Upper lobe of right lung (tissue), 1 donor: Measurements from ENCODE around the gene CACNA1B. TPM values are rescaled to one million over a fixed set of nuclear protein-coding genes. Genes with fewer than 3 reads are reported as not detected.

ENCODE experiments used
- ATAC-seq: fragments of 200-7000 bp; cut with Tn5 transposase; one replicate; pipeline ENCODE4 v1.9.1; 2020; ENCODE audit warnings: mild to moderate bottlenecking, moderate library complexity
- DNase-seq: peaks from one replicate; pipeline ENCODE4 v3.0.0-alpha.2; 2020
- H3K27ac ChIP-seq: fragments of 200-600 bp; one replicate; pipeline ENCODE4 v1.8.0; 2022
- H3K27me3 ChIP-seq: fragments of 200-600 bp; one replicate; pipeline ENCODE4 v1.8.0; 2022; ENCODE audit warnings: mild to moderate bottlenecking
- H3K36me3 ChIP-seq: fragments of 200-600 bp; one replicate; pipeline ENCODE4 v1.8.0; 2022
- H3K4me1 ChIP-seq: fragments of 200-600 bp; one replicate; pipeline ENCODE4 v1.8.0; 2022
- H3K4me3 ChIP-seq: fragments of 200-600 bp; one replicate; pipeline ENCODE4 v1.8.0; 2022; ENCODE audit warnings: mild to moderate bottlenecking
- H3K9me3 ChIP-seq: fragments of 200-600 bp; one replicate; pipeline ENCODE4 v1.8.0; 2022
- CTCF ChIP-seq: fragments of 200-600 bp; IDR thresholded peaks from one replicate; pipeline ENCODE4 v1.8.0; 2022; ENCODE audit warnings: antibody characterized with exemption
- intact Hi-C: fragments of 100-400 bp; cut with DNase I; formaldehyde crosslinking; loops from one replicate; pipeline ENCODE4 v1.11.0; 2022
- total RNA-seq: library from RNA; stranded (reverse); fragmentation: NEBNext Ultra II Directional; extraction: Animal tissue kit (Norgen Biotek cat#: 25700); gene quantifications from one replicate; pipeline ENCODE4 v1.2.1, GENCODE V29; 2021
- donor health status: DM: no; HTN: yes; CAD: no; lungs with severe emphysema.

Gene CACNA1B
- total RNA-seq, 1 donor from 2014 or later: 0.29 TPM

- intact Hi-C loops: no loop called here
- no peak for DNase-seq
- TF ChIP-seq CTCF: no peak
- Histone ChIP-seq H3K27ac (no peak overlapping the region), H3K36me3 (no peaks in the 10 kb centered on the region), H3K9me3 (no peaks in the 10 kb centered on the region), H3K4me3 (no peak overlapping the region), H3K4me1 (no peaks in the 10 kb centered on the region), H3K27me3 (peaks cover 26% of the 10 kb centered on the region)
- ATAC-seq: no peak
Observed at GRCh38 chr9:137873408-137873807, 4.2 kb upstream of the CACNA1B start.

- intact Hi-C loops: no loop called here
- DNase-seq: no peak
- Histone ChIP-seq H3K4me3 (no peak overlapping the region), H3K36me3 (no peaks in the 10 kb centered on the region), H3K4me1 (no peaks in the 10 kb centered on the region), H3K9me3 (no peaks in the 10 kb centered on the region), H3K27ac (no peak overlapping the region), H3K27me3 (peaks cover 31% of the 10 kb centered on the region)
- TF ChIP-seq CTCF: no peak
- ATAC-seq: no peak
Observed at GRCh38 chr9:137873858-137874362, 3.7 kb upstream of the CACNA1B start.

- ATAC-seq: no peak
- no peak overlapping the region for H3K27ac ChIP-seq
- H3K4me1 ChIP-seq: no peaks in the 10 kb centered on the region
- H3K27me3 ChIP-seq: peaks cover 45% of the 10 kb centered on the region
- no peak overlapping the region for H3K4me3 ChIP-seq
- no peak for TF ChIP-seq CTCF
- no peak for DNase-seq
- intact Hi-C loops: no loop called here
- H3K36me3 ChIP-seq: no peaks in the 10 kb centered on the region
- no peaks in the 10 kb centered on the region for H3K9me3 ChIP-seq
Observed at GRCh38 chr9:137875354-137875753, 2.2 kb upstream of the CACNA1B start.

GRCh38 chr9:137875846-137876245 is 1.7 kb upstream of the CACNA1B start:
- DNase-seq (no peak), ATAC-seq (no peak)
- Histone ChIP-seq H3K27me3 (peaks cover 45% of the 10 kb centered on the region), H3K36me3 (no peaks in the 10 kb centered on the region), H3K27ac (no peak overlapping the region), H3K4me3 (no peak overlapping the region), H3K9me3 (no peaks in the 10 kb centered on the region), H3K4me1 (no peaks in the 10 kb centered on the region)
- no peak for TF ChIP-seq CTCF
- intact Hi-C loops: no loop called here

GRCh38 chr9:137876269-137876668 is 1.3 kb upstream of the CACNA1B start:
- TF ChIP-seq CTCF: no peak
- no peak overlapping the region for H3K4me3 ChIP-seq
- ATAC-seq (no peak), DNase-seq (no peak)
- intact Hi-C loops: no loop called here
- no peaks in the 10 kb centered on the region for H3K36me3 ChIP-seq
- no peaks in the 10 kb centered on the region for H3K4me1 ChIP-seq
- no peak overlapping the region for H3K27ac ChIP-seq
- H3K9me3 ChIP-seq: no peaks in the 10 kb centered on the region
- H3K27me3 ChIP-seq: peaks cover 45% of the 10 kb centered on the region

- no peak for DNase-seq
- H3K27me3 ChIP-seq: peaks cover 45% of the 10 kb centered on the region
Observed at GRCh38 chr9:137876781-137877386, 698 bp upstream of the CACNA1B start.

More at GRCh38 chr9:137876781-137877386, 698 bp upstream of the CACNA1B start:
- no peak for TF ChIP-seq CTCF
- Histone ChIP-seq H3K4me3 (no peak overlapping the region), H3K9me3 (no peaks in the 10 kb centered on the region), H3K36me3 (no peaks in the 10 kb centered on the region), H3K27ac (no peak overlapping the region), H3K4me1 (no peaks in the 10 kb centered on the region)
- ATAC-seq: no peak
- intact Hi-C loops: no loop called here
